Sigmoid colon (tissue), 3 donors: ENCODE measurements around the gene FAM83E.

Source experiments
- POLR2A ChIP-seq, 2 donors: fragments of 450-650 bp; IDR thresholded peaks; one replicate each; pipeline ENCODE4 v1.6.1; 2016; ENCODE audit warnings: antibody characterized with exemption in 2 of 2, mild to moderate bottlenecking in 2 of 2, moderate library complexity in 2 of 2
- TF ChIP-seq, protein P1 (sequence below), 4 experiments: fragments of 450-650 bp in 3 of 4; fragments of 200-600 bp in 1 of 4; IDR thresholded peaks; one replicate each; pipeline ENCODE4 v1.5.1; 2016 to 2019; ENCODE audit warnings: antibody characterized with exemption in 4 of 4, mild to moderate bottlenecking in 3 of 4, moderate library complexity in 2 of 4

DNA sequence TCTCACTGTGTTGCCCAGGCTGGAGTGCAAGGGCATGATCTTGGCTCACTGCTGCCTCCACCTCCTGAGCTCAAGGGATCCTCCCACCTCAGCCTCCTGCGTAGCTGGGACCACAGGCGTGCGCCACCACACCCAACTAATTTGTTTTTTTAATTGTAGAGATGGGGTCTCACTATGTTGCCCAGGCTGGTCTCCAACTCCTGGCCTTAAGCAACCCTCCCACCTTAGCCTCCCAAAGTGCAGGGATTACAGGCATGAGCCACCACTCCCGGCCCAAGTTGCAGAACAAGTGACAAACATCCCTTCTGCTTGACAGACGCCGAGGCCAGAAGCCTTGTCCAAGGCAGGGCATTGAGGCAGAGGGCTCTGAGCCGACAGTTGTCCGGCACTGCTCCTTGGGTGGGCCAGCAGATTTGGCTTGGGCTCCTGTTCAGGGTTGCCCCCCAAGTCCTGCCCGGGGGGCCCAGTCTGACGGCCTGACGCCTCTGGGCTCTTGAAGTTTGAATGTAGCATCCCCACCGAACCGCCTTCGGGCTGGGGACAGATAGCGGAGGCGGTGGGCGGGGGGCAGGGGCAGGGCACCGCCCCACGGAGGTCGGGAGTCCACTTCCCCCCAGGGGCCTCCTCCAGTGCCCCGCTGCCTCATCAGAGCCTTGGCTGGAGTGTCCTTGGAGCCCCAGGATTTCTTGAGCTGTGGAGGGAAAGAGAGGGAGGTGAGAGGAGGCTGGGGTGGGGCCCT is 14.0 kb downstream of the FAM83E start:
- TF ChIP-seq, protein P1, sequence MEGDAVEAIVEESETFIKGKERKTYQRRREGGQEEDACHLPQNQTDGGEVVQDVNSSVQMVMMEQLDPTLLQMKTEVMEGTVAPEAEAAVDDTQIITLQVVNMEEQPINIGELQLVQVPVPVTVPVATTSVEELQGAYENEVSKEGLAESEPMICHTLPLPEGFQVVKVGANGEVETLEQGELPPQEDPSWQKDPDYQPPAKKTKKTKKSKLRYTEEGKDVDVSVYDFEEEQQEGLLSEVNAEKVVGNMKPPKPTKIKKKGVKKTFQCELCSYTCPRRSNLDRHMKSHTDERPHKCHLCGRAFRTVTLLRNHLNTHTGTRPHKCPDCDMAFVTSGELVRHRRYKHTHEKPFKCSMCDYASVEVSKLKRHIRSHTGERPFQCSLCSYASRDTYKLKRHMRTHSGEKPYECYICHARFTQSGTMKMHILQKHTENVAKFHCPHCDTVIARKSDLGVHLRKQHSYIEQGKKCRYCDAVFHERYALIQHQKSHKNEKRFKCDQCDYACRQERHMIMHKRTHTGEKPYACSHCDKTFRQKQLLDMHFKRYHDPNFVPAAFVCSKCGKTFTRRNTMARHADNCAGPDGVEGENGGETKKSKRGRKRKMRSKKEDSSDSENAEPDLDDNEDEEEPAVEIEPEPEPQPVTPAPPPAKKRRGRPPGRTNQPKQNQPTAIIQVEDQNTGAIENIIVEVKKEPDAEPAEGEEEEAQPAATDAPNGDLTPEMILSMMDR (IDR thresholded peaks at IDR 0.05) = no peak
- no peak for TF ChIP-seq POLR2A (IDR thresholded peaks at IDR 0.05)
